B cell (primary cell): ENCODE results near the gene KREMEN2. TPM values are rescaled to one million over a fixed set of nuclear protein-coding genes. Genes with fewer than 3 reads are reported as not detected.

Experiments
- ATAC-seq: fragments of 200-7000 bp; cut with Tn5 transposase; one replicate; pipeline ENCODE4 v1.10.0; 2021; ENCODE audit warnings: low read depth, mild to moderate bottlenecking, moderate number of reproducible peaks, moderate library complexity
- CTCF ChIA-PET: fragments of 350-600 bp; sonication (Branson Sonifier 250); formaldehyde crosslinking; loops from one replicate; lab custom pipeline; 2021; ENCODE audit warnings: antibody characterized with exemption, inconsistent platforms; lab: Charles Lee
- POLR2A ChIA-PET: fragments of 350-600 bp; sonication (Branson Sonifier 250); formaldehyde crosslinking; loops from one replicate; lab custom pipeline; 2021; ENCODE audit warnings: antibody characterized with exemption; lab: Charles Lee
- DNase-seq: peaks from one replicate; pipeline ENCODE4 v3.0.0; 2013
- H2AFZ ChIP-seq: 2 replicates; pipeline ENCODE4 v1.6.1; 2012; ENCODE audit warnings: mild to moderate bottlenecking, low read depth, low read length; ENCODE audit not compliant: insufficient read depth, poor library complexity, severe bottlenecking
- H3K27ac ChIP-seq, 2 donors: 1 replicate in 1 of 2; 2 replicates in 1 of 2; pipeline ENCODE4 v1.5.1; 2012 to 2013; ENCODE audit warnings: low read length in 2 of 2, mild to moderate bottlenecking in 2 of 2, moderate library complexity in 1 of 2
- H3K27me3 ChIP-seq, 4 experiments: fragments of 200-600 bp in 1 of 4; sonication (generic) in 1 of 4; replicated peaks in 1 of 4; 1 replicate in 2 of 4; 2 replicates in 2 of 4; pipeline versions ENCODE4 v1.6.1 to v1.7.0; 2013 to 2016; ENCODE audit warnings: low read length in 3 of 4, mild to moderate bottlenecking in 2 of 4, mixed read lengths in 1 of 4, moderate library complexity in 1 of 4; ENCODE audit not compliant: insufficient read depth in 4 of 4, control insufficient read depth in 3 of 4; ENCODE audit errors: control extremely low read depth in 1 of 4
- H3K36me3 ChIP-seq, 2 experiments: replicated peaks in 1 of 2; 1 replicate in 1 of 2; 2 replicates in 1 of 2; pipeline versions ENCODE4 v1.6.1 to v1.7.1; 2013; ENCODE audit warnings: low read length in 1 of 2; ENCODE audit not compliant: insufficient read depth in 2 of 2, control insufficient read depth in 1 of 2; ENCODE audit errors: control extremely low read depth in 1 of 2, extremely low read depth in 1 of 2
- H3K4me1 ChIP-seq, 2 donors: fragments of 200-600 bp in 1 of 2; sonication (generic) in 1 of 2; 1 replicate in 1 of 2; 2 replicates in 1 of 2; pipeline versions ENCODE4 v1.5.1 to v1.6.1; 2013 to 2017; ENCODE audit warnings: low read length in 2 of 2; ENCODE audit not compliant: control insufficient read depth in 2 of 2, insufficient read depth in 2 of 2
- H3K4me2 ChIP-seq: replicated peaks from 2 replicates; pipeline ENCODE3; 2012; ENCODE audit warnings: mild to moderate bottlenecking, low read depth, low read length; ENCODE audit not compliant: poor library complexity, severe bottlenecking
- H3K4me3 ChIP-seq, 5 experiments: fragments of 200-600 bp in 1 of 5; sonication (generic) in 1 of 5; 1 replicate in 3 of 5; 2 replicates in 2 of 5; pipeline versions ENCODE4 v1.5.1 to v1.7.0; 2011 to 2016; ENCODE audit warnings: low read length in 4 of 5, mild to moderate bottlenecking in 4 of 5, low read depth in 2 of 5, control low read depth in 1 of 5, moderate library complexity in 1 of 5; ENCODE audit not compliant: insufficient read depth in 1 of 5; ENCODE audit errors: control extremely low read depth in 1 of 5, extremely low read depth in 1 of 5
- H3K79me2 ChIP-seq: fragments of 200-600 bp; sonication (generic); one replicate; pipeline ENCODE4 v1.6.0; 2016; ENCODE audit warnings: low read length; ENCODE audit not compliant: control insufficient read depth, insufficient read depth
- H3K9ac ChIP-seq: fragments of 200-600 bp; sonication (generic); 2 replicates; pipeline ENCODE4 v1.6.1; 2017; ENCODE audit warnings: mild to moderate bottlenecking, low read length, moderate library complexity
- H3K9me3 ChIP-seq, 3 donors: one replicate each; pipeline versions ENCODE4 v1.6.1 to v1.7.1; 2013; ENCODE audit warnings: low read length in 2 of 3; ENCODE audit not compliant: control insufficient read depth in 2 of 3, insufficient read depth in 1 of 3; ENCODE audit errors: control extremely low read depth in 1 of 3
- H4K20me1 ChIP-seq: 2 replicates; pipeline ENCODE4 v1.6.0; 2012; ENCODE audit warnings: mild to moderate bottlenecking, low read length; ENCODE audit not compliant: insufficient read depth, control insufficient read depth, poor library complexity, severe bottlenecking
- H3K27ac Mint-ChIP-seq: one replicate; pipeline ENCODE4 v1.8.0; 2021; ENCODE audit warnings: mixed read lengths
- H3K27me3 Mint-ChIP-seq: one replicate; pipeline ENCODE4 v1.8.0; 2021; ENCODE audit warnings: mixed read lengths
- H3K4me1 Mint-ChIP-seq: one replicate; pipeline ENCODE4 v1.8.0; 2021; ENCODE audit warnings: mixed read lengths
- H3K4me3 Mint-ChIP-seq: one replicate; pipeline ENCODE4 v1.8.0; 2021; ENCODE audit warnings: mixed read lengths
- H3K9me3 Mint-ChIP-seq: one replicate; pipeline ENCODE4 v1.8.0; 2022; ENCODE audit warnings: mixed read lengths; ENCODE audit not compliant: insufficient read depth
- CTCF ChIP-seq: fragments of 200-600 bp; IDR thresholded peaks from one replicate; pipeline ENCODE4 v1.8.0; 2022; ENCODE audit warnings: antibody characterized with exemption, mild to moderate bottlenecking
- EZH2 ChIP-seq: IDR thresholded peaks from 2 replicates; pipeline ENCODE4 v1.6.1; 2012; ENCODE audit warnings: borderline replicate concordance, low read depth, mild to moderate bottlenecking, moderate library complexity, low read length; ENCODE audit not compliant: insufficient read depth, poor library complexity, severe bottlenecking
- whole genome bisulfite sequencing: methylation state at CpG from one replicate; pipeline ENCODE4 v1.1.5; 2013; ENCODE audit warnings: missing lambda C conversion rate; ENCODE audit not compliant: insufficient coverage; 5-methylcytosine and 5-hydroxymethylcytosine counted together
- intact Hi-C: fragments of 100-400 bp; cut with micrococcal nuclease; formaldehyde crosslinking; loops from one replicate; pipeline ENCODE4 v1.10.0; 2022
- polyA plus RNA-seq: library from polyadenylated mRNA; depleted of rRNA; stranded (reverse); fragments of >200 nt; gene quantifications from 2 replicates; pipeline ENCODE4 v1.2.3, GENCODE V29; 2012
- total RNA-seq, 2 donors: library from RNA; stranded (reverse); fragments of 120-200 nt in 1 of 2; gene quantifications; 1 replicate in 1 of 2; 2 replicates in 1 of 2; pipeline versions ENCODE4 v1.2.3 to v1.2.4, GENCODE V29; 2013 to 2022

Gene KREMEN2
- total and polyA plus RNA-seq, 2 donors (not counting 1 experiment from before 2014, with no cell fraction given): 0.17 to 1.1 TPM

GRCh38 chr16:3007059-3007956 lies 43.2 kb downstream of the KREMEN2 start:
- Mint-ChIP-seq H3K9me3 (no peaks in the 10 kb centered on the region), H3K27ac (no peak overlapping the region), H3K27me3 (peaks cover 9% of the 10 kb centered on the region), H3K4me3 (peak overlapping the region; percentile 58), H3K4me1 (peaks cover 26% of the 10 kb centered on the region)
- Histone ChIP-seq H3K9me3 (peaks cover 0 to 18% (median 0%) of the 10 kb centered on the region in 3 donors), H3K36me3 (no peaks in the 10 kb centered on the region), H2AFZ (peak overlapping the region; percentile 58), H3K79me2 (no peaks in the 10 kb centered on the region), H3K27ac (no peak overlapping the region), H3K4me2 (peak overlapping the region; percentile 76), H3K4me1 (peaks cover 25 to 32% of the 10 kb centered on the region in 2 donors), H4K20me1 (no peaks in the 10 kb centered on the region), H3K9ac (peak overlapping the region; percentile 32), H3K27me3 (peaks cover 0 to 19% (median 9%) of the 10 kb centered on the region in 4 experiments), H3K4me3 (peak overlapping the region in 2 of 5 experiments; percentile 37 to 44)
- ChIA-PET POLR2A (no interaction called here), CTCF (interaction anchor here (0.9 to 9.6 kb wide), 5 partner anchors 16 to 122 kb away, joined by 3 to 213 read pairs (median 6); partner anchors contain the start of genes HCFC1R1 and THOC6)
- DNase-seq (no peak), ATAC-seq (no peak)
- TF ChIP-seq EZH2 (no peak), CTCF (no peak)
- 43% methylated on average over 9 of the region's 13 CpGs for WGBS
- intact Hi-C loops: no loop called here
